ENCODE measurements around the gene CHST1.

Gene CHST1

GRCh38 chr11:45648931-45649330 lies 16.5 kb downstream of the CHST1 start:
- DNase-seq (ENCODE audit: low read depth, low spot score): no peak
- H3K27ac ChIP-seq: no peak overlapping the region

DNA sequence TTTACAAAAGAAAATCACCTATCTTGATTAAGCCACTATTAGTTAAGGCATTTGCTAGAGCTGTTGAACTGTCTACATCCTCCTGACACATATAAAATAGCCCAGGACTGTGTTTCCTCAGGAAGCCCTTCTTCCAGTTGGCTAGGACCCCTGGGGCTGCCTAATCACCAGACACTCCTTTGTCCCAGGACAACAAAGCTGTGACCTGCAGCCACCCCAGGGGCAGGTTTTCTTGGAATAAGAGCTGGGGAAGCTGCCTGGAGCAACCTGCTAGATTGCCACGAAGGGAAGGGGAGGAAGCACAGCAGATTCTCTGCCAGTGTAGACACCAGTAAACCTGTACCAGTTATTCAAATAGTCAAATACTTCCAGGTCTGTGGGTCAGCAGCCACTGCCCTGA lies 17.6 kb downstream of the CHST1 start:
- no peak for DNase-seq (ENCODE audit: low read depth, low spot score)
- no peak overlapping the region for H3K27ac ChIP-seq

GRCh38 chr11:45647329-45647728 lies 18.1 kb downstream of the CHST1 start:
- H3K27ac ChIP-seq: no peak overlapping the region
- no peak for DNase-seq (ENCODE audit: low read depth, low spot score)

GRCh38 chr11:45646275-45646927 lies 19.0 kb downstream of the CHST1 start:
- no peak overlapping the region for H3K27ac ChIP-seq
- DNase-seq (ENCODE audit: low read depth, low spot score): no peak

- no peak for DNase-seq (ENCODE audit: low read depth, low spot score)
- H3K27ac ChIP-seq: no peak overlapping the region
These were observed 20.2 kb downstream of the CHST1 start for GRCh38 chr11:45644981-45645889.

DNA sequence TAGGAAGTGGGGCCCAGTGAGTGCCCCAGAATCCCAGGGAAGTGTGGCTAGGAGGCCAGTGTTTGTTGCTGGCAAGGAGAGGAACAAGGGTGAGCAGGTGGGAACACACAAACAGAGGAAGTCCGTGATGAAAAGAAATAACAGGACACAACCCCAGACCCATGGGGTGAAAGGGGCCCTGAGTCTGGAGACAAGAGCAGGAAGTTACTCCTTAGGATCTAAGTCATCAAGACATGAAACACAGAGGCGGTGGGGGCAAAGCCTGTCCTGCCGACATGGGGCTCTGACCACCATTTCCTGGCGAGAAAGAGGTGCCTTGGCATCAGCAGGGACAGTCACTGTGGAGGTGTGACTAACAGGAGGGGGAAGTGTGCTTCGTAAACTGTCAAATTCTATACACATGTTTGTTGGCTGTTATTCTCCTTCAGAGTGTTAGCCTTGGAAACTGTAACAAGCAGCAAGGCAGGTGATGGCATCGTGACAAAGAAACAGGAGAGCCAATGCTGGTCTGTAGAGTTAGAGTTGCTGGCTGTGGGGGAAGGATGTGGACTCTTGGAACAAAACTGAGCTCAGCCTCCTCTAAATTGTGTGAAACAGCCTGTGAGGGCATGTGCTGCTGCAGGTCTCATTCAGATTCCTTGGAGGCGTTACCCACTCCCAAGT lies 21.7 kb downstream of the CHST1 start:
- no peak for DNase-seq (ENCODE audit: low read depth, low spot score)

DNA sequence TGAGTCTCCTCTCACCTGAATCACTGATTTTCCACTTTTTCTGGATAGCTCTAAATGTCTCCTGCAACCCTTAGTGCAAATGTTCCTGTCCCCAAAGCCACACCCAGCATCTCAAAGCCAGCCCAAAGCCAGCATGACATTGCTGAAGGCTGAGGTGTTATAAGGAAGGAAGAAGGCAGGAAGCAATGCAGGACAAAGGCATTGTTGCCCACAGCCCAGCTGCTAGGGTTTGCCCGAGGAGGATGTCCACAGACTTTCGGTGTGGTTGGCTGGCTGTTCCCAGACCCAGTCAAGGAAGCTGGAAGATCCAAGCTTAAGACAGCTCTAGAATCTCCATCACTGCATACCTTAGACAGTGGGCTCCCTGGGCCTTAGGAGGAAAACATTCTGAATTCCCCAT lies 23.5 kb downstream of the CHST1 start:
- no peak for DNase-seq (ENCODE audit: low read depth, low spot score)
- no peak overlapping the region for H3K27ac ChIP-seq

More for the DNA sequence above, 21.7 kb downstream of the CHST1 start:
- no peak overlapping the region for H3K27ac ChIP-seq

- no peak for DNase-seq (ENCODE audit: low read depth, low spot score)
- no peak overlapping the region for H3K27ac ChIP-seq
These were observed 27.4 kb downstream of the CHST1 start for GRCh38 chr11:45638051-45638450.

DNA sequence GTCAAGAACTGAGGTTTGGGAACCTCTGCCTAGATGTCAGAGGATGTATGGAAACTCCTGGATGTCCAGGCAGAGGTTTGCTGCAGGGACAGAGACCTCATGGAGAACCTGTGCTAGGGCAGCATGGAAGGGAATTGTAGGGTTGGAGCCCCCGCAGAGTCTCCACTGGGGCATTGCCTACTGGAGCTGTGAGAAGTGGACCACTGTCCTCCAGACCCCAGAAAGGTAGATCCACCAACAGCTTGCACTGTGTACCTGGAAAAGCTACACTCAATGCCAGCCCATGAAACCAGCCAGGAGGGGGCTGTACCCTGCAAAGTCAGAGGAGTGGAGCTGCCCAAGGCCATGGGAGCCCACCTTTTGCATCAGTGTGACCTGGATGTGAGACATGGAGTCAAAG lies 29.5 kb downstream of the CHST1 start:
- H3K27ac ChIP-seq: no peak overlapping the region
- DNase-seq (ENCODE audit: low read depth, low spot score): no peak

DNA sequence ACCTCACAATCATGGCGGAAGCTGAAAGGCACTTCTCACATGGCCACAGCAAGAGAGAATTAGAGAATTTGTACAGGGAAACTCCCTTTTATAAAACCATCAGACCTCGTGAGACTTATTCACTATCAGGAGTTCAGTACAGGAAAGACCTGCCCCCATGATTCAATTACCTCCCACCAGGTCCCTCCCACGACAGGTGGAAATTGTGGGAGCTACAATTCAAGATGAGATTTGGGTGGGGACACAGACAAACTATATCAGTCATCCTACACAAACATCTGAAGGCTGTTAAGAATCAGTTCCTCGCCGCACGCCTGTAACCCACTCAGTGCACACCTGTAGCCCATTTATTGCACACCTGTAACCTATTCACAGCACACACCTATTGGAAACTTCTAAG lies 39.8 kb downstream of the CHST1 start:
- no peak for DNase-seq (ENCODE audit: low read depth, low spot score)
- H3K27ac ChIP-seq: no peak overlapping the region

GRCh38 chr11:45624095-45624494 lies 41.3 kb downstream of the CHST1 start:
- no peak for DNase-seq (ENCODE audit: low read depth, low spot score)
- H3K27ac ChIP-seq: no peak overlapping the region

GRCh38 chr11:45622861-45623260 lies 42.6 kb downstream of the CHST1 start:
- no peak overlapping the region for H3K27ac ChIP-seq
- no peak for DNase-seq (ENCODE audit: low read depth, low spot score)

- no peak overlapping the region for H3K27ac ChIP-seq
- DNase-seq (ENCODE audit: low read depth, low spot score): no peak
These were observed 43.1 kb downstream of the CHST1 start for GRCh38 chr11:45622283-45622682.

- H3K27ac ChIP-seq: no peak overlapping the region
- DNase-seq (ENCODE audit: low read depth, low spot score): no peak
These were observed 43.8 kb downstream of the CHST1 start for GRCh38 chr11:45621588-45621987.

DNA sequence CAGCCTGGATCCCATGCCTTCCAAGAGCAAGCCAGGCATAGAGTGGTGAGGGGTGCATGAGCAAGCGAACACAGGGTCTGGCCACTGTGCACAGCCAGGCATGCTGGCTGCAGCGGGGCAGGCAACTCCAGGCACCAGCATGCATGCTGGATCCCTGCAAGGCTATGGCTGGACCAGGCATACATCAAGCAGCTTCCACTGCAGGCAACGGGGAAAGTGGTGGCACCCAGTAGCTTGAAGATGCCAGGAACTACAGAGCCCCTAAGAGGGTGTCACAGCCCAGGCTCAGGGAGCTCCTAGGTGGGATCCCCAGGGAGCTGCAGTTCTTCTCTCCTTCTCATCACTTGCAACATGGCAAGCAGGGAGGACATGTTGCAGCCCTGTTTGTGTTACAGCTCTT lies 45.2 kb downstream of the CHST1 start:
- no peak overlapping the region for H3K27ac ChIP-seq
- DNase-seq (ENCODE audit: low read depth, low spot score): no peak

DNA sequence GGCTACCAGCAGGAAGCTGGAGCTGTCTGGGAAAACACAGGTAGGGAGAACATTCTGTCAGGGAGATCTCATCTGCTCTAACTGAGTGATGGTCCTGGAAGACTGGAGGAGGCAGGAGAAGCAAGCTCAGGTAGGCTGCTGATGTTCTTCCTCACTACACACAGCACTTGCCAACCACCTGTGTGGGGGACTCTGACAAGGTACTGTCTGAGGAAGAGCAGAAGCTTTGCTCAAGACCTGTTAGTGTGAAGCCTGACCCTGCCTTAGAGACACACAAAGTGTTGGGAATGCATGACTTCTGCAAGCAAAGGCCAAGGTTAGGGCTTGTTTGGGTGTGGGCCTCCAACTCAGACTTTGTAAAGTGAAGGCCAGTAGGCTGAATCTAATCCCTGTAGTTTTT lies 46.5 kb downstream of the CHST1 start:
- H3K27ac ChIP-seq: no peak overlapping the region

DNA sequence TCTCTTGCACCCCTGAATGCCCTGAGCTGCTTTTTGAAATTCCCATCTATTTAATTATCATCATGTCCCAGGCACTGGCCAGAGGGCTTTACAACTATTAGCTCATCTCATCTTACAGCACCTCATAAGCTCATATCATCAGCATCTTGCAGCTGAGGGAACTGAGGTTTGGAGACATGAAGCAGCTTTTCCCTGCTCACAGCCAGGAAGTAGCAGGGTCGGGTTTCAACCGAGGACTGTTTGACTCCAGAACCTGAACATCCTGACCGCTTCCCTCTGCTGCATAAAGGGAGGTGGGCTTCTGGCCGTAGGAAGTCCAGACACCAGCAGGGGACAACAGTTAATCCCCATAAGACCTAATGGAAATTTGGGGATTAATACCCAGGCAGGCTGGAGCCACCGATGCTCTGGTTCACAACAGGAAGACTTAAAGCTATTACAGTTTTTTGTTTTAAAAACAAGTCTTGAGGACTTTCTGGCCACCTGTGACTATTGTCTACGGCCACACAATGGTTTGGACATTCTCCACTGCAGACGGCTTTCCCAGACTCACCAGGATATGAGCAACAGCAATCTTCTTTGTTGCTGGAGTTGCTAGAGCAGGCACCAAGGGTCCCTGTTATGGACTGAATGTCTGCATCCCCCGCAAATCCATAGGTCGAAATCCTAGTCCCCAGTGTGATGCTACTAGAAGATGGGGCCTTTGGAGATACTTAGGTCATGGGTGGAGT lies 47.4 kb downstream of the CHST1 start:
- no peak overlapping the region for H3K27ac ChIP-seq

More for the DNA sequence above, 46.5 kb downstream of the CHST1 start:
- DNase-seq (ENCODE audit: low read depth, low spot score): no peak

DNA sequence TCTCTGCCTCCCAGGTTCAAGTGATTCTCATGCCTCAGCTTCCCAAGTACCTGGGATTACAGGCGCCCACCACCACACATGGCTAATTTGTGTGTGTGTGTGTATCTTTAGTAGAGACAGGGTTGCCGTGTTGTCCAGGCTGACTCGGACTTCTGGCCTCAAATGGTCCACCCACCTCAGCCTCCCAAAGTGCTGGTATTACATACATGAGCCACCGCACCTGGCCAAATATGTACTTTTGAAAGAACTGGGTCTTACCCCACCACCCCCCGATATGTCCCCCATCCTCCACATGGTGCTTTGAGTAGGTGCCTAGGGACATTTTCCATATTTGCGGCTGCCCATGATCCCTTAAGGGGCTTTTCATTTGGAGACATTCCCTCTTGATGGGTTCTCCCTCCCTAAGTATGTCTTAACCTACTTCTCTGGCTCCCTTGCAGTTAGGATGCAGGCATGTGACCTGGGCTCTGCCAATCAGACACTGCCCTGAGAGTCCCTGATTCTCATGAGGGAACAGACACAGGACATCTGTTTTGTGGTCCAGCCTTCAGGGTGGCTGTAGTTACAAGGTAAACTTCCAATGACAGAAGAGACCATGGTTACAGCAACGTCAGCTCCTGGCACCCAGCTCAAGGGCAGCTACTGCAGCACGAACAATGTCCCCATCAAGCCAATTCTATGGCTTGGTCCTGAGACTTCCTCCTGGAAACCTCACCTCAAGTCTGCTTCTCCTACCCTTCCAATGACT lies 48.4 kb downstream of the CHST1 start:
- DNase-seq (ENCODE audit: low read depth, low spot score): no peak
- H3K27ac ChIP-seq: no peak overlapping the region

More for the DNA sequence above, 47.4 kb downstream of the CHST1 start:
- DNase-seq (ENCODE audit: low read depth, low spot score): no peak

DNA sequence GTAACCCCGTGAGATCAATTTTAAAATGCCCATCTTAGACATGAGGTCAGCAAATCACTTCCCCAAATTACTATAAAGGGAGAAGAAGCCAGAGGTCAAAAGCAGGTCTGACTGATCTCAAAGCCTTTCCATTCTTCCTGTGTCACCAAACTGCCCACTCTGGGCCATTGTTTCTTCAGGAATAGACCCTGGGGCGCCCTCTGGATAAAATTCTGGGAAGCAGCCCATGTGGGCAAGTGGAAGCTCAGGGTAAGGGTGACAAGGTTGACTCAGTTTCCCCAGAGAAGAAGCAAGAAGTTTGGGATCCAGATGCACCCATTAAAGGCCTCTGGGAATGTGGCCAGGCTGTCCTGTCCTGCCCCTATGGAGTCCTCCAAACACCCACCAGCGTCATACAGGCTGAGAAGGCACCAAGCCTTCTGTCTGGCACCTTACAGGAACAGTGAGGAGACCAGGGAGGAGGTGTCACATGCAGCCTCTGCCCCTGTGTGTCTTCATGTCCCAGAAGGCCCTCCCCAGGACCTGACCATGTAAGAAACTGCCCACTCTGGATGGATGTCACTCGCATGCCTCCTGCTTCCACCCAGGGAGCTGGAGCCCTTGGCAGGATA lies 50.1 kb downstream of the CHST1 start:
- no peak for DNase-seq (ENCODE audit: low read depth, low spot score)
- H3K27ac ChIP-seq: no peak overlapping the region

Data from epithelial cell of prostate (primary cell).